WERI-Rb-1 (cell line): ENCODE data around the gene SPRR2G.
"Not testable (repeated sequence)": the region's sequence is repeated elsewhere in the genome, so short reads cannot be mapped to it uniquely, and the experiment has no call there.

Source experiments
- DNase-seq: peaks from one replicate; pipeline ENCODE4 v3.0.0-alpha.2; 2020
- H3K27ac ChIP-seq: fragments of 250-450 bp; sonication (Bioruptor Pico); 2 replicates; pipeline ENCODE4 v1.5.1; 2020; ENCODE audit warnings: mild to moderate bottlenecking, moderate library complexity
- H3K27me3 ChIP-seq: fragments of 250-450 bp; sonication (Bioruptor Pico); 2 replicates; pipeline ENCODE4 v1.5.1; 2021; ENCODE audit warnings: mild to moderate bottlenecking, low read depth, moderate library complexity; ENCODE audit not compliant: insufficient read depth, severe bottlenecking
- H3K36me3 ChIP-seq: fragments of 250-450 bp; sonication (Bioruptor Pico); 2 replicates; pipeline ENCODE4 v1.5.1; 2020; ENCODE audit warnings: mild to moderate bottlenecking, moderate library complexity
- H3K4me3 ChIP-seq: 2 replicates; pipeline ENCODE4 v1.5.1; 2011; ENCODE audit warnings: low read depth, mild to moderate bottlenecking, control low read depth, low read length
- H3K9me3 ChIP-seq: fragments of 250-450 bp; sonication (Bioruptor Pico); 2 replicates; pipeline ENCODE4 v1.5.1; 2021; ENCODE audit warnings: mild to moderate bottlenecking, moderate library complexity; ENCODE audit not compliant: severe bottlenecking
- CTCF ChIP-seq: IDR thresholded peaks from 2 replicates; pipeline ENCODE4 v1.5.1; 2011; ENCODE audit warnings: low read depth, mild to moderate bottlenecking, control low read depth, inconsistent platforms, low read length

SPRR2G gene

GRCh38 chr1:153125536-153125935 lies 25.2 kb downstream of the SPRR2G start:
- Histone ChIP-seq H3K36me3 (no peaks in the 10 kb centered on the region), H3K27me3 (no peaks in the 10 kb centered on the region), H3K4me3 (no peak overlapping the region), H3K9me3 (peaks cover 26% of the 10 kb centered on the region), H3K27ac (no peak overlapping the region)
- TF ChIP-seq CTCF = no peak
- no peak for DNase-seq

GRCh38 chr1:153123793-153124192 lies 26.9 kb downstream of the SPRR2G start:
- H3K27ac ChIP-seq = peak overlapping the region; percentile 81
- not testable (repeated sequence) for DNase-seq

GRCh38 chr1:153122831-153123421 lies 27.8 kb downstream of the SPRR2G start:
- no peak for TF ChIP-seq CTCF
- Histone ChIP-seq H3K9me3 (peaks cover 26% of the 10 kb centered on the region), H3K4me3 (no peak overlapping the region), H3K27me3 (no peaks in the 10 kb centered on the region), H3K36me3 (no peaks in the 10 kb centered on the region), H3K27ac (peak overlapping the region; percentile 81)
- peak; percentile 92 for DNase-seq

More at GRCh38 chr1:153123793-153124192, 26.9 kb downstream of the SPRR2G start:
- H3K36me3 ChIP-seq, H3K27me3 ChIP-seq, H3K4me3 ChIP-seq: not testable (repeated sequence)
- H3K9me3 ChIP-seq = peaks cover 26% of the 10 kb centered on the region

- H3K9me3 ChIP-seq = peaks cover 23% of the 10 kb centered on the region
- no peak overlapping the region for H3K4me3 ChIP-seq
- no peak overlapping the region for H3K27ac ChIP-seq
- H3K27me3 ChIP-seq = no peaks in the 10 kb centered on the region
- no peak for TF ChIP-seq CTCF
- no peak for DNase-seq
- no peaks in the 10 kb centered on the region for H3K36me3 ChIP-seq
These were observed 29.7 kb downstream of the SPRR2G start for GRCh38 chr1:153120945-153121344.

- Histone ChIP-seq H3K27me3 (no peaks in the 10 kb centered on the region), H3K4me3 (no peak overlapping the region), H3K27ac (peak overlapping the region; percentile 4; the same call in 1 of the 2 replicates), H3K9me3 (peaks cover 9% of the 10 kb centered on the region), H3K36me3 (no peaks in the 10 kb centered on the region)
- DNase-seq = peak; percentile 63
- no peak for TF ChIP-seq CTCF
These were observed 31.2 kb downstream of the SPRR2G start for GRCh38 chr1:153119491-153119971.

- not testable (repeated sequence) for H3K27ac ChIP-seq, H3K9me3 ChIP-seq, DNase-seq, H3K27me3 ChIP-seq, H3K4me3 ChIP-seq, H3K36me3 ChIP-seq
These were observed 35.4 kb downstream of the SPRR2G start for GRCh38 chr1:153115264-153115663.

GRCh38 chr1:153113416-153113815 lies 37.3 kb downstream of the SPRR2G start, which contains the start of gene SPRR2F:
Gene SPRR2F, minus strand, starts transcription at chr1:153113516. Its CDS starts 783 bp downstream, at chr1:153112733.
- no peak for TF ChIP-seq CTCF
- DNase-seq = no peak
- no peak within 1 kb of the TSS for H3K27ac ChIP-seq
- H3K4me3 ChIP-seq = no peak within 1 kb of the TSS
- H3K9me3 ChIP-seq = peaks cover 3% of the 10 kb centered on the region
- no peaks in the 10 kb centered on the region for H3K27me3 ChIP-seq
- H3K36me3 ChIP-seq = no peaks in the 10 kb centered on the region

- not testable (repeated sequence) for H3K9me3 ChIP-seq, H3K36me3 ChIP-seq, H3K27ac ChIP-seq, H3K27me3 ChIP-seq, DNase-seq, H3K4me3 ChIP-seq
These were observed 38.2 kb downstream of the SPRR2G start for GRCh38 chr1:153112454-153112853.
